Measurements from ENCODE around the gene SNN.

SNN gene

DNA sequence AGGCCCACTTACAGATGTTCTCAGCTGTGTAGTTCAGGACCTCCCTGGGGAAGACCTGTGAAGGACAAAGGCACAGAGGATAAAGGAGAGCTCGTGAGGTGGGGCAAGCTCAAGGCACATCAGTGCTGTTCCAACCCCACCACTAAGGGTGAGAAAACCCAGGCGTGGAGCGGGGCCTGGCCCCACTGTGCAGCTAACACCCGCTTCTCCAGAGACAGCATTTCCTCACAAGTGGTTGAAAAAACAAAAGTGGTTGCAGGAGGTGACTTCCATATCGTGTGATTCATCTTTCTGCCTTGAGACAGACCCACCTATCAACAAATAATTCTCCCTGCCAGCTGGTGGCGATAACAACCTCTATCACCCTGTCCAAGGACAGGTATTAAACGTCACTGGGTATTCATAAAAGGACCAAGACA, 30.0 kb downstream of the SNN start:
- Histone ChIP-seq H3K27me3 (ENCODE audit: control insufficient read depth in 5 of 5, insufficient read depth in 4 of 5, low read length in 5 of 5) (no peaks in the 10 kb centered on the region), H3K27ac (ENCODE audit: low read depth, low read length) (no peak overlapping the region), H3K4me3 (ENCODE audit: low read depth in 1 of 5, low read length in 5 of 5) (no peak overlapping the region), H3K36me3 (ENCODE audit: control insufficient read depth in 5 of 5, insufficient read depth in 5 of 5, low read length in 5 of 5) (peaks cover 11 to 60% (median 57%) of the 10 kb centered on the region in 5 donors), H3K9ac (ENCODE audit: low read length in 5 of 5) (no peak overlapping the region), H3K4me1 (ENCODE audit: control insufficient read depth in 5 of 5, insufficient read depth in 5 of 5, low read length in 5 of 5) (peaks cover 0 to 5% (median 0%) of the 10 kb centered on the region in 5 donors), H3K9me3 (ENCODE audit: control insufficient read depth in 5 of 5, low read length in 5 of 5) (no peaks in the 10 kb centered on the region)

DNA sequence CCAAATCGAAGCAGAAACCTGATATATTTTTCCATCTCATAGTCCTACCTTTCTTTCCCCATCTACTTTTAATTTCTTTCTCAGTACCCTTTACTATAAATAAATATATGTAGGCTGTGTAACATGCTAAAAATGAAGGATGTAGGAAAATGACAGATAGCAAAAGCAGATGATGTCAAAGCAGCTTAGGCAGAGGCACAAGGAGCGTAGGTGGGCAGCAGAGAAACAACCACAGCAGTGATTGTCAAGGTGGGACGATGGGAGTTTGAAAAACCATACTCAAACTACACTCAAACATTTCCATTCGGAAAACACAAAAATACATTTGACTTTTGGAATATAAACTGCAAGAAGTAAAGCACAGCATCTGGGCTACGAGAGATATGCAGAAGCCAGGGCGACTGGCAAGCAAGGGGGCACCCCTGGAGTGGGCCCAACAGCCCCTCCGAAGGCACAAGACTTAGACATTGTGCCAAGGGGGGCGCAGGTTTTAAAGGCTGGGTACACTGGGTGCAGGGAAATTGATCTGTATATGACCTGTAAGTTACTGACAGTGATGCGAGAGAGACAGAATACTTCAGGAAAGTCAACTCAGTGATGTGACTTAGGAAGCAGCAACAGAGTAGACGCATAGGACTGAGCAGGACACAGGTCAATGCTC, 31.1 kb downstream of the SNN start:
- H3K27ac ChIP-seq (ENCODE audit: low read depth, low read length) = no peak overlapping the region
- peak overlapping the region in 1 of 5 donors; percentile 26 for H3K9ac ChIP-seq (ENCODE audit: low read length in 5 of 5)
- H3K36me3 ChIP-seq (ENCODE audit: control insufficient read depth in 5 of 5, insufficient read depth in 5 of 5, low read length in 5 of 5) = peaks cover 14 to 66% (median 59%) of the 10 kb centered on the region in 5 donors
- no peaks in the 10 kb centered on the region for H3K27me3 ChIP-seq (ENCODE audit: control insufficient read depth in 5 of 5, insufficient read depth in 4 of 5, low read length in 5 of 5)
- no peaks in the 10 kb centered on the region for H3K9me3 ChIP-seq (ENCODE audit: control insufficient read depth in 5 of 5, low read length in 5 of 5)
- no peak overlapping the region for H3K4me3 ChIP-seq (ENCODE audit: low read depth in 1 of 5, low read length in 5 of 5)
- peaks cover 0 to 5% (median 0%) of the 10 kb centered on the region in 5 donors for H3K4me1 ChIP-seq (ENCODE audit: control insufficient read depth in 5 of 5, insufficient read depth in 5 of 5, low read length in 5 of 5)

DNA sequence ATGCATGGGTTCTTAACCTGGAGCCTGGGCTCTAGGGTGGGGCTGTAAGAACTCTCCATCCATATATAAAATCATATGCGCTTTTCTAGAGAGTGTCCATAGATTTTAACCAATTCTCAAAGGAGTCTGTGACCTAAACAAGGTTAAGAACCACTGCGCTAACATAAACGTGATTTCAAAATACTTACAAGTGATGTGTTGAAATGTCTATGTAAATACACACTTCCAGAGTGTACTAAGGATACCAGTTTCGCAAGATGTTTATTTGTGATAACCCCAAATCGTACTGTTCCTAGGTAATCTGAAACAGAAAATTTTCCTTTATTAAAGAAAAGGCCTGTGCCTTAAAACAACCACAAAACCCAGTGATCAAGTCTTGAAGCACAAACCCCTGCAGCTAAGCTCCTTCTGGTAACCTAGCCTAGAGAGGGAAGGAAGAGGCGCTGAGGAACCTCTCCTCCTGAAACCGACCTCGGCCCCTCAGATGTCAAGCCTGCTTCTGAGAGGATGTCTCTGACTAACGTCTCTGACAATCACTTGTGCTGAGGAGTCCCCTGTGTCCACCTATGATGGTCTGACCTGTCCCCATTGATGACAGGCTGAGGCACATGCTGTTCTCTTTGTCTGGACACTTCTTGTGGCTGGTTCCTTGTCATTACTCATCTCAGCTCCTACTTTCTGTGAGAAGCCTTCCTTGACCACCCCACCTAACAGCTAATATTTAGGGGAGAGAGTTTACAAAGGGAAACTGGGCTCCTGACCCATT, 32.2 kb downstream of the SNN start:
- H3K9ac ChIP-seq (ENCODE audit: low read length in 5 of 5) = peak overlapping the region in 1 of 5 donors; percentile 41
- peaks cover 0 to 9% (median 6%) of the 10 kb centered on the region in 5 donors for H3K4me1 ChIP-seq (ENCODE audit: control insufficient read depth in 5 of 5, insufficient read depth in 5 of 5, low read length in 5 of 5)
- H3K27me3 ChIP-seq (ENCODE audit: control insufficient read depth in 5 of 5, insufficient read depth in 4 of 5, low read length in 5 of 5) = no peaks in the 10 kb centered on the region
- H3K9me3 ChIP-seq (ENCODE audit: control insufficient read depth in 5 of 5, low read length in 5 of 5) = no peaks in the 10 kb centered on the region
- H3K4me3 ChIP-seq (ENCODE audit: low read depth in 1 of 5, low read length in 5 of 5) = no peak overlapping the region
- peaks cover 7 to 55% (median 50%) of the 10 kb centered on the region in 5 donors for H3K36me3 ChIP-seq (ENCODE audit: control insufficient read depth in 5 of 5, insufficient read depth in 5 of 5, low read length in 5 of 5)
- H3K27ac ChIP-seq (ENCODE audit: low read depth, low read length) = no peak overlapping the region

DNA sequence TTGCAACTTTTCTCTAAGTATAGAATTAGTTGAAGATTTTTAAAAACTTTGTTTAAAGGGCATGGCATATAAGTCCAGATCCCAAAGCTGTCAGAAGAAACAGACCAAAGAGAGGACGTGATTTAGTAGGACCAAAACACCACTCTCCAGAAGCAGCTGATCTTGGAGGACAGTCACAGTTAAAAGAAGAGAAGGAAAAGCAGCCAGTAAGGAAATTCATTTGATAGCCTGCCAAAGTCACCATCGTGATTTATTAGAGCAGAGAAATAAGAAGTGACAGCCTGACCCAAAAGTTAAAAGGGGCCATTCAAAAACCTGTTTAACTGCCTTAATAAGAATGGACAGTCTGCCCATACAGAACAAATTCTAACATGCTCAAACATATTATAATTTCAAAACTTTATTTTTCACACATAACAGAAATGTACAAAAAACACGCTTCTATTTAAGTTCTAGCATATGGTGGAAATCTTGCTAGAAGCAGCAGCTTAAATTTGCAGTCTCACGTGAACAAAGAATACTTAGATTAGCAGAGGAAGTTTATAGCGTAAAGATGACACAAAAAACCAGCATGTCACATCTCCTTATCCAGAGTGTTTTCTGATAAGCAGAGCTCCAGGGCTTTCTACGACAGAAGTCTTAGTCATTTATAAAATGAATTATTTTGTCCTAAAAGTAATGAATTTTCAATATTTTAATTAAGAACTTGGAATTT, 37.2 kb downstream of the SNN start:
- Histone ChIP-seq H3K9ac (ENCODE audit: low read length in 5 of 5) (no peak overlapping the region), H3K27ac (ENCODE audit: low read depth, low read length) (no peak overlapping the region), H3K36me3 (ENCODE audit: control insufficient read depth in 5 of 5, insufficient read depth in 5 of 5, low read length in 5 of 5) (peaks cover 10 to 24% (median 16%) of the 10 kb centered on the region in 5 donors), H3K9me3 (ENCODE audit: control insufficient read depth in 5 of 5, low read length in 5 of 5) (no peaks in the 10 kb centered on the region), H3K27me3 (ENCODE audit: control insufficient read depth in 5 of 5, insufficient read depth in 4 of 5, low read length in 5 of 5) (no peaks in the 10 kb centered on the region), H3K4me1 (ENCODE audit: control insufficient read depth in 5 of 5, insufficient read depth in 5 of 5, low read length in 5 of 5) (peaks cover 0 to 27% (median 11%) of the 10 kb centered on the region in 5 donors), H3K4me3 (ENCODE audit: low read depth in 1 of 5, low read length in 5 of 5) (no peak overlapping the region)

DNA sequence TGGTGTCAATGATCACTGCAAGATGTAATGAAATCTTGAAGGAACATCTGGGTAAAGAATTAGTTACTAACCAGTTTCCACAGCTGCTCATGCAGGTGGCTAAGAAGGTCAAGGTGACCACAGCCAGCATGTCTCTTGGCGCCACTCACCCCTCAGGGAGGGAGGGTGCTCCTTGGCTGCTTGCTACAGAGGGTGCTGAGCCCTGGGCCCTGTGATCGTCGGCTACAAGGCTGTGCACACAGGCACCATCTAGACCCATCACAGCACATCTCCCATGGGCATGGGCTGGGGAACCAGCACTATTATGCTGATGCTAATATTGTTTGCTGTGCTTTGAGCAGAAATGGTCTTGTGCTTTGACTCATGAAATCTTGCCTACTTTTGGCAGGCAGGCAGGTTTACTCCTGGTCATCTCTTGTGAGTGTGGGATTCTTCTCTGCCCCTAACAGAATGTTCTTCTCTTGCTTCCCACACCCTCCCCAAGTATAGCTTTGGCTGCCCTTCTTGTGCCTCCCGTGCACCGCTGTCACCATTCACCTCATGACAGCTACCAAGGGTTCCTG, 38.0 kb downstream of the SNN start:
- H3K9ac ChIP-seq (ENCODE audit: low read length in 5 of 5) = no peak overlapping the region
- no peak overlapping the region for H3K4me3 ChIP-seq (ENCODE audit: low read depth in 1 of 5, low read length in 5 of 5)
- H3K27ac ChIP-seq (ENCODE audit: low read depth, low read length) = no peak overlapping the region

DNA sequence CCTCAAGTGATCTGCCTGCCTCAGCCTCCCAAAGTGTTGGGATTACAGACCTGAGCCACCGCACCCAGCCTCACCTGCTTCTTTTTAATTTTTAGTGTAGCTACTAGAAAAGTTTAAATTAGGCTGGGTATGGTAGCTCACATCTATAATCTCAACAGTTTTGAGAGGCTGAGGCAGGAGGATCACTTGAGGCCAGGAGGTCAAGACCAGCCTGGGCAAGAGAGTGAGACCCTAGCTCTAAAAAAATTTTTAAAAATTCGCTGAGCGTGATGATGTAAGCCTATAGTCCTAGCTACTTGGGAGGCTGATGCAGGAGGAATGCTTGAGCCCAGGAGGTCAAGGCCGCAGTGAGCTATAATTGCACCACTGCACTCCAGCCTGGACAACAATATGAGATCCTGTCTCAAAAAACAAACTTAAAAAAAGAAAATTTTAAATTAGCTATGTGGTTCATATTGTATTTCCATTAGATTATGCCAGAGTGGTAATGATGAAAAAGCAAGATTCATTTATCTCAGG, 39.5 kb downstream of the SNN start:
- H3K27me3 ChIP-seq (ENCODE audit: control insufficient read depth in 5 of 5, insufficient read depth in 4 of 5, low read length in 5 of 5) = no peaks in the 10 kb centered on the region

More for the DNA sequence above, 38.0 kb downstream of the SNN start:
- peaks cover 0 to 31% (median 13%) of the 10 kb centered on the region in 5 donors for H3K4me1 ChIP-seq (ENCODE audit: control insufficient read depth in 5 of 5, insufficient read depth in 5 of 5, low read length in 5 of 5)
- no peaks in the 10 kb centered on the region for H3K9me3 ChIP-seq (ENCODE audit: control insufficient read depth in 5 of 5, low read length in 5 of 5)
- no peaks in the 10 kb centered on the region for H3K27me3 ChIP-seq (ENCODE audit: control insufficient read depth in 5 of 5, insufficient read depth in 4 of 5, low read length in 5 of 5)
- peaks cover 8 to 30% (median 17%) of the 10 kb centered on the region in 5 donors for H3K36me3 ChIP-seq (ENCODE audit: control insufficient read depth in 5 of 5, insufficient read depth in 5 of 5, low read length in 5 of 5)

DNA sequence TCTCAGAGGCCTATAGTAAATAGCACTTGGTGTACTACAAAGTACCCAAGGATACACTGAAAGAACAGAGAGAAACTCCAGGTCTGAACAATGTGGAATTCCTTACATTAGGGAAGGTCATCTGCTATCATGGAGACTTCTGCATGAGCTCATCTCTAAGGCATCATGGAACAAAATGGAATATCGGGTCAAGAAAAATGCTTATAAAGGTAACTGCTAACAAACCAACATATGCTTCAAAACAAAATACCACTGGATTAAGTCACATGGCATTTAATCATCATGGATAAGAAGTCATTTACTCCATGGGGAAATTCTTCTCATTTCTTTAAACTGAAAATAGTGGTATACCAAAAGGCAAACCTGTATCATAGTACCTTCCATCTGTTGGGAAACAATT, 40.2 kb downstream of the SNN start:
- H3K9ac ChIP-seq (ENCODE audit: low read length in 5 of 5) = no peak overlapping the region
- no peaks in the 10 kb centered on the region for H3K27me3 ChIP-seq (ENCODE audit: control insufficient read depth in 5 of 5, insufficient read depth in 4 of 5, low read length in 5 of 5)
- no peaks in the 10 kb centered on the region for H3K9me3 ChIP-seq (ENCODE audit: control insufficient read depth in 5 of 5, low read length in 5 of 5)
- H3K27ac ChIP-seq (ENCODE audit: low read depth, low read length) = peak overlapping the region; percentile 13
- no peak overlapping the region for H3K4me3 ChIP-seq (ENCODE audit: low read depth in 1 of 5, low read length in 5 of 5)
- H3K36me3 ChIP-seq (ENCODE audit: control insufficient read depth in 5 of 5, insufficient read depth in 5 of 5, low read length in 5 of 5) = peaks cover 6 to 28% (median 13%) of the 10 kb centered on the region in 5 donors
- H3K4me1 ChIP-seq (ENCODE audit: control insufficient read depth in 5 of 5, insufficient read depth in 5 of 5, low read length in 5 of 5) = peaks cover 0 to 31% (median 13%) of the 10 kb centered on the region in 5 donors

More for the DNA sequence above, 39.5 kb downstream of the SNN start:
- H3K27ac ChIP-seq (ENCODE audit: low read depth, low read length) = no peak overlapping the region
- H3K4me3 ChIP-seq (ENCODE audit: low read depth in 1 of 5, low read length in 5 of 5) = no peak overlapping the region
- peaks cover 9 to 34% (median 20%) of the 10 kb centered on the region in 5 donors for H3K36me3 ChIP-seq (ENCODE audit: control insufficient read depth in 5 of 5, insufficient read depth in 5 of 5, low read length in 5 of 5)
- H3K9me3 ChIP-seq (ENCODE audit: control insufficient read depth in 5 of 5, low read length in 5 of 5) = no peaks in the 10 kb centered on the region
- H3K9ac ChIP-seq (ENCODE audit: low read length in 5 of 5) = no peak overlapping the region
- peaks cover 0 to 31% (median 13%) of the 10 kb centered on the region in 5 donors for H3K4me1 ChIP-seq (ENCODE audit: control insufficient read depth in 5 of 5, insufficient read depth in 5 of 5, low read length in 5 of 5)

DNA sequence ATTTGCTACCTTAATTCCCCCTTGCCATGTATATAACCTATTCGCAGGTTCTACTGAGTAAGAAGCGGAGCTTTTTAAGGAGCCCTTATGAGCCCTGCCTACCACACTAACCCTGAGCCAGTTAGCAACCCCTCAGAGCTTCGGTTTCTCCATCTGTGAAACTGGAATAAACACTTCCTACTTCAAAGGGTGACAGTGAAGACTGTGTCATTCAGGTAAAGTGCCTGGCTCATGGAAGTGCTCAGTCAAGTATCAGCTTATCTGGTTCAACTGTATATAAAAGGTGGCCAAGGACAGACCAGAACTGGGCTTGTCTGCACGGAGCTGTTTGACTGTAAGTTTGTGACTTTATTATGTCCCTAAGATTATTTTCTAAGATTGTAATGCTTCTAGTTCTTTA, 43.4 kb downstream of the SNN start:
- no peaks in the 10 kb centered on the region for H3K9me3 ChIP-seq (ENCODE audit: control insufficient read depth in 5 of 5, low read length in 5 of 5)
- no peaks in the 10 kb centered on the region for H3K27me3 ChIP-seq (ENCODE audit: control insufficient read depth in 5 of 5, insufficient read depth in 4 of 5, low read length in 5 of 5)
- peaks cover 4 to 27% (median 17%) of the 10 kb centered on the region in 5 donors for H3K36me3 ChIP-seq (ENCODE audit: control insufficient read depth in 5 of 5, insufficient read depth in 5 of 5, low read length in 5 of 5)
- no peak overlapping the region for H3K27ac ChIP-seq (ENCODE audit: low read depth, low read length)
- no peak overlapping the region for H3K9ac ChIP-seq (ENCODE audit: low read length in 5 of 5)
- H3K4me3 ChIP-seq (ENCODE audit: low read depth in 1 of 5, low read length in 5 of 5) = no peak overlapping the region
- peaks cover 0 to 20% (median 10%) of the 10 kb centered on the region in 5 donors for H3K4me1 ChIP-seq (ENCODE audit: control insufficient read depth in 5 of 5, insufficient read depth in 5 of 5, low read length in 5 of 5)

DNA sequence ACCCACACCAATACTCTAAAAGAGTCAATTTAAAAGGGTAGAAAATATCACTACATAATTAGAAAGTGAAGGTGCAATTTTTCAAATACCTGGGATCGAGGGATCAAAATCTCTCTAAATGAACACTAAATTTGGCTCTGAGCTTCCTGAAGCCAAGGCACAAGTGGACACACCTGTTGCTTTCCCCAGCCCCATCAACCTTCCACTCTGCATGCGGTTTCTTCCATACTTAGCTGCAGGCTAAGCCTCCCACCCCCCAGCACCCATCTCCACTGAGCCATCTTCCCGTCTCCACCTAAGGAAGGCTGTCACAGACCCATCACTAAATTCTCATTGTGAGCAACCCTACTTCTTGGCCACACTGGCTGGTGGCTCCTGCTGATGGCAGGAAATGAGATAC, 43.9 kb downstream of the SNN start:
- Histone ChIP-seq H3K9me3 (ENCODE audit: control insufficient read depth in 5 of 5, low read length in 5 of 5) (no peaks in the 10 kb centered on the region), H3K4me3 (ENCODE audit: low read depth in 1 of 5, low read length in 5 of 5) (no peak overlapping the region), H3K36me3 (ENCODE audit: control insufficient read depth in 5 of 5, insufficient read depth in 5 of 5, low read length in 5 of 5) (peaks cover 4 to 27% (median 17%) of the 10 kb centered on the region in 5 donors), H3K9ac (ENCODE audit: low read length in 5 of 5) (no peak overlapping the region), H3K4me1 (ENCODE audit: control insufficient read depth in 5 of 5, insufficient read depth in 5 of 5, low read length in 5 of 5) (peaks cover 0 to 20% (median 10%) of the 10 kb centered on the region in 5 donors), H3K27me3 (ENCODE audit: control insufficient read depth in 5 of 5, insufficient read depth in 4 of 5, low read length in 5 of 5) (no peaks in the 10 kb centered on the region), H3K27ac (ENCODE audit: low read depth, low read length) (no peak overlapping the region)

Measured in subcutaneous abdominal adipose tissue (tissue), 5 donors.